Measurements from ENCODE around the gene RASA3. TPM values are rescaled to one million over a fixed set of nuclear protein-coding genes. Genes with fewer than 3 reads are reported as not detected.

Gene RASA3
- total and polyA plus RNA-seq, 2 donors (not counting 3 experiments of a cell fraction or from before 2014, with no cell fraction given) = 26.5 to 53.8 TPM

DNA sequence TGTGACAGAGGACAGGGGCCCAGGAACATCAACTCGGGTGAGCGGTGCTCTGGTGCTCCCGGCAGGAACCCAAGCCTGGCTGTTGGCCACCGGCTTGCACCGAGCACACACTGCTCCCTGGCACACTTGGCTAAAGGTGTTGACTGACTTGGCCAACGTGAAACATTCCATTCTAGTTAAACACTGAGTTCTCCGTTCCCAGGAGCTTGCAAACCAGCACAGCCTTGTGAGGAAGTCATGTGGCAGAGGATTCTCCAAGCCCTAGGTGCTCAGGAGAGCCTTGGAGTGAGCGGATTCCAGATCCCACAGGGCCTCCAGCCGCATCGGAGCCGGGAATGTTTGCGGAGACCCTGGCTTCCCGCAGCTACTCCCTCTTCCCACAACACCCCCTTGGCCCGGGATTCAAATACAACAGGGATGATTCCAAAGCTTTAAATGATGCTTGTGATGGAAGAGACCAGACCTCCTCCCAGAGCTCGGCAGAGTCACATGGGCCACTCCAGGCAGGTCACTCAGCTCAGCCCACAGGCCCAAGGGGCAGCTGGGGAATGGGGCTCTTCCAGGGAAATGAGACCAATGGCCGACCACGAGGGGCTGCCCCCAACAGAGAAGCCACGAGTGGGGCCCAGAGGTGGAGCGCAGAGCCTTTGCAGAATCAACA is 161.5 kb downstream of the RASA3 start:
- Histone ChIP-seq H3K27me3 (ENCODE audit: control insufficient read depth in 2 of 2, insufficient read depth in 2 of 2, low read length in 2 of 2) (no peaks in the 10 kb centered on the region), H3K9ac (replicated peaks; ENCODE audit: extremely low read depth, insufficient read depth, low read length) (no peak overlapping the region), H4K20me1 (replicated peaks; ENCODE audit: control insufficient read depth, extremely low read depth, insufficient read depth, low read length) (no peaks in the 10 kb centered on the region), H3K4me2 (ENCODE audit: insufficient read depth, low read length) (no peak overlapping the region), H3K9me1 (replicated peaks; ENCODE audit: control insufficient read depth, extremely low read depth, insufficient read depth, low read length) (no peaks in the 10 kb centered on the region), H3K79me2 (ENCODE audit: control insufficient read depth, insufficient read depth, low read length) (no peaks in the 10 kb centered on the region), H3K4me3 (replicated peaks in 1 of 3; ENCODE audit: insufficient read depth in 1 of 3, low read depth in 1 of 3, low read length in 3 of 3) (no peak overlapping the region), H3K27ac (ENCODE audit: insufficient read depth, low read depth, low read length) (no peak overlapping the region), H3K36me3 (ENCODE audit: control insufficient read depth in 2 of 2, extremely low read depth in 1 of 2, insufficient read depth in 2 of 2, low read length in 2 of 2) (peaks cover 0 to 20% of the 10 kb centered on the region in 2 experiments), H3K4me1 (ENCODE audit: control insufficient read depth, extremely low read depth, insufficient read depth, low read length) (no peaks in the 10 kb centered on the region), H3K9me3 (replicated peaks; ENCODE audit: control insufficient read depth, insufficient read depth, low read length) (no peaks in the 10 kb centered on the region), H2AFZ (ENCODE audit: low read depth, low read length) (no peak overlapping the region)
- TF ChIP-seq POLR2A (IDR thresholded peaks at IDR 0.05; ENCODE audit: low read depth, low read length) = no peak
- TF ChIP-seq EZH2 (IDR thresholded peaks at IDR 0.05; ENCODE audit: borderline replicate concordance, low read depth, low read length, severe bottlenecking) = no peak
- TF ChIP-seq FOS (IDR thresholded peaks at IDR 0.05; ENCODE audit: borderline replicate concordance, insufficient read depth, low read length) = no peak
- TF ChIP-seq, protein P1, sequence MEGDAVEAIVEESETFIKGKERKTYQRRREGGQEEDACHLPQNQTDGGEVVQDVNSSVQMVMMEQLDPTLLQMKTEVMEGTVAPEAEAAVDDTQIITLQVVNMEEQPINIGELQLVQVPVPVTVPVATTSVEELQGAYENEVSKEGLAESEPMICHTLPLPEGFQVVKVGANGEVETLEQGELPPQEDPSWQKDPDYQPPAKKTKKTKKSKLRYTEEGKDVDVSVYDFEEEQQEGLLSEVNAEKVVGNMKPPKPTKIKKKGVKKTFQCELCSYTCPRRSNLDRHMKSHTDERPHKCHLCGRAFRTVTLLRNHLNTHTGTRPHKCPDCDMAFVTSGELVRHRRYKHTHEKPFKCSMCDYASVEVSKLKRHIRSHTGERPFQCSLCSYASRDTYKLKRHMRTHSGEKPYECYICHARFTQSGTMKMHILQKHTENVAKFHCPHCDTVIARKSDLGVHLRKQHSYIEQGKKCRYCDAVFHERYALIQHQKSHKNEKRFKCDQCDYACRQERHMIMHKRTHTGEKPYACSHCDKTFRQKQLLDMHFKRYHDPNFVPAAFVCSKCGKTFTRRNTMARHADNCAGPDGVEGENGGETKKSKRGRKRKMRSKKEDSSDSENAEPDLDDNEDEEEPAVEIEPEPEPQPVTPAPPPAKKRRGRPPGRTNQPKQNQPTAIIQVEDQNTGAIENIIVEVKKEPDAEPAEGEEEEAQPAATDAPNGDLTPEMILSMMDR (IDR thresholded peaks at IDR 0.05; ENCODE audit: extremely low read depth in 1 of 2, insufficient read depth in 1 of 2, low read depth in 1 of 2, low read length in 2 of 2) = no peak
- no peak for TF ChIP-seq POLR2AphosphoS5 (IDR thresholded peaks at IDR 0.05; ENCODE audit: insufficient read depth, low read depth, low read length)
- no peak for TF ChIP-seq GATA2 (IDR thresholded peaks at IDR 0.05; ENCODE audit: insufficient read depth, insufficient read length, low read depth, low read length)
- TF ChIP-seq JUN (IDR thresholded peaks at IDR 0.05; ENCODE audit: borderline replicate concordance, insufficient read depth, insufficient read length, low read depth) = no peak
- TF ChIP-seq, protein P2, sequence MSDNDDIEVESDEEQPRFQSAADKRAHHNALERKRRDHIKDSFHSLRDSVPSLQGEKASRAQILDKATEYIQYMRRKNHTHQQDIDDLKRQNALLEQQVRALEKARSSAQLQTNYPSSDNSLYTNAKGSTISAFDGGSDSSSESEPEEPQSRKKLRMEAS (IDR thresholded peaks at IDR 0.05; ENCODE audit: insufficient read depth, insufficient read length) = no peak
- TF ChIP-seq MYC (IDR thresholded peaks at IDR 0.05; ENCODE audit: low read depth, low read length) = no peak
- ChIA-PET CTCF (no interaction called here), POLR2A (no interaction called here)
- FAIRE-seq (no peak), DNase-seq (ENCODE audit: low read depth, low spot score) (no peak)
- dilution Hi-C loops (cut with MboI; ENCODE audit: extremely low pct_ligation_motif_present, low sequenced_read_pairs) (no loop called here), intact Hi-C loops (cut with micrococcal nuclease) (no loop called here)
- BruUV-seq (replicated peaks) = no TSS peak

Measured in endothelial cell of umbilical vein (primary cell).